ENCODE measurements around the gene HS3ST4.
A peak's percentile ranks its signal among the peaks of the same experiment; 100 is the strongest.

HS3ST4 gene

DNA sequence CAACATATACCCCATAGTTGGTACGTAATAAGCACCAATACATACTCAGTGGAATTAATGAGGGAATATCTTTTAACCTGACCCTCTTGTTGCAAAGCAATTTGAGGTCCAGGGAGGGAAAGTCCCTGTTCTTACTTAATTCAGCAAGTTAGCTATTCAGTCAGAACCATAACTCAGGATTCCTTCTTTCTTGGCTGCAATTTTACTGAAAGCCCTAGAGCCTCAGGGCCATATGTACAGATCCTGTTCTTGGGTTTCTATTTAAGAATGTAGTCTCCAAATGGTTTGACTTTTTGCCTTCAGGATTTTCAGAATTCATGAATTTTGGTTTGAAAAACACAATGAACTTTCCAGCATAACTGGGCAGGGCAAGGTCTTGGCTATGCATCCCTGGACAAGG is 436.5 kb downstream of the HS3ST4 start:
- no peak for DNase-seq

GRCh38 chr16:26129997-26130396 is 438.2 kb downstream of the HS3ST4 start:
- DNase-seq: no peak

DNA sequence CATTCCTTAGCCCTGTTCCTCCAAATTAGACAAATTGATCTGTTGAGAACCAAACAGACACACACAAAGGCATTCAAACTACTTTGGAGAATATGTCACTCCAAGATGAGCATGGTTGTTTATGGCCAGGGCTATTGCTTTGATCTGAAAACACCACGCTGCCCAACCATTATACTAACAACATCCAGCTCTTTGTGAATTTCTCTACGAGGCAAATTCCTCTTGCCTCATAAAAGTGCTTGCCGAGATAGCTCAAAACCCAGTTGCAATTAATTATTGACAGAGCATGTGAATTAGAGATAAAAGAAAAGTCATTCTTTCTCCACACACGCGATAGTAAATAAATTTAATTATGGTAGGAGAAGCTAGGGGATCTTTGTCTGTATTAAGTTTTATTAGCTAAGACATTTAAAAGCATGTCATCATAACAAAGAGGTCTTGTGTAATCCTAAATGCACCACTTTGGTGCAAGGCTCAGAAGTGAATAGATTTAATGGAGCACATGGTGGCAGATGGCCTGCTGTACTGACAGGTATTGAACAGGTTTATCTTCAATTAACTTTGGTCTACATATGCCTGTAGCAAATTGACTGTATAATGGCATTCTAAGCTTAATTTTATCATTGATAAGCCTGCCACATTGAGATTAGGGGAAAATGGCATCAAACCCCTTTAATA is 441.8 kb downstream of the HS3ST4 start:
- peak; percentile 81 for DNase-seq

DNA sequence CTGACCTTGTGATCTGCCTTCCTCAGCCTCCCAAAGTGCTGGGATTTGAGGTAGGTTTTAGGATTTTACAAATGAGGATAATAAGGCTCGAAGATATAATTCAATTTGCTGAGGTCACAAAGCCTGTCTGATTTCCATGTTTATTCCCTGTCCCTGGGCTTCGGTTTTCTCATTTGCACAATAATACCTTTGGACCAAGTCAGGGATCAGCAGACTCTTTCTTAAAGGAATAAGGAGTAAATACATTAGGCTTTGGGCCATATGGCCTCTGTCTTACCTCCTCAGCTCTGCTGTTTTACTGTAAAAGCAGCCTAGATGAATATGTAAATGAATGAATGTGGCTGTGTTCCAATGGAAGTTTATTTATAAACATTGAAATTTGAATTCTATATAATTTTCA is 442.8 kb downstream of the HS3ST4 start:
- no peak for DNase-seq

- DNase-seq: no peak
Observed at GRCh38 chr16:26137956-26138355, 446.2 kb downstream of the HS3ST4 start.

- DNase-seq: no peak
Observed at GRCh38 chr16:26139091-26139490, 447.3 kb downstream of the HS3ST4 start.

DNA sequence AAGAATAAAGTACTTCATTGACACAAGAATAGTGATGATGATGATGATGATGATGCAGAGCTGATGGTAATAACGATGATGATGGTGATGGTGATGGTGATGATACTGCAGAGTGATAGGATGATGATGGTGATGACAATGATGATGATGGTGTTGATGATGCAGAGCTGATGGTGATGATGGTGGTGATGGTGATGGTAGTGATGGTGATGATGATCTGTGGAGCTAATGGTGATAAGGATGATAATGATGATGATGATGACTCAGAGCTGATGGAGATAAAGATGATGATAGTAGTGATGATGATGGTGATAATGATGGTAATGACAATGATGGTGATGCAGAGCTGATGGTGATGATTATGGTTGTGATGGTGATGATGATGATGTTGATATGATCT is 448.1 kb downstream of the HS3ST4 start:
- no peak for DNase-seq

DNA sequence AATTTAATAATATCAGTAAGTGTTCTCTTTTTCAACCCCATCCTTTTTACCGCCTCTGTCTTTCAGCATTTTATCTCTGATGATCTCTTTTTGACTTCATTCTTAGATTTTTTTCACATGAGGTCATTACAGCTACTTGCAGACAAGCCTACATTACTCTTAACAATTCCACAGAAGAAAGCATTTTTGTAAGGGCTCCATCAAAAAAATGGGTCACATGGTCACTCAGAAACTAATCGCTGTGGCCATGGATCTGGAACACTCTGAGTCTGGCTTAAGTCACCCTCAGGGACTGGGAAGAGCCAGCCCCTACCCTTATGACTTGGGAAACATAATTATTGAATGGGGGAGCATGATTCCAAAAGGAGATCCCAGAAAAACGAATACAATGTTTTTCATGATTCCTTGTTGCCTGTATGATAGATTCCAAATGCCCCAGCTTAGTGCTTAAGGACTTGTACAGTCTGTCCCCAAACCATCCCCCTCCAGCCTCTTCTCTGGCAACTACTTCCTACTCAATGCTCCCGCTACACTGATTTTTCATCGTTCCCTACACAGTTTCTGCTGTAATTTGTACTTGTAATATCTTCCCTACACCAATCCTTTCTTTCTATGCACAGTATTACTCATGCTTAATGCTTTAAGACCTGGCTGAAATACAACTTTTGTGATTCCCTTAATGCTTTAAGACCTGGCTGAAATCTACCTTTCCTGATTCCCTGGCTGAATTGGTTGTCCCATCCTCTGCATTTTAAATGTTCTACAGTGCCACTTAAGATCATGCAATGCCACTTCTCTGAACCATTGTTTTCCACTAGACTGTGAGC is 457.8 kb downstream of the HS3ST4 start:
- DNase-seq: peak; percentile 58

DNA sequence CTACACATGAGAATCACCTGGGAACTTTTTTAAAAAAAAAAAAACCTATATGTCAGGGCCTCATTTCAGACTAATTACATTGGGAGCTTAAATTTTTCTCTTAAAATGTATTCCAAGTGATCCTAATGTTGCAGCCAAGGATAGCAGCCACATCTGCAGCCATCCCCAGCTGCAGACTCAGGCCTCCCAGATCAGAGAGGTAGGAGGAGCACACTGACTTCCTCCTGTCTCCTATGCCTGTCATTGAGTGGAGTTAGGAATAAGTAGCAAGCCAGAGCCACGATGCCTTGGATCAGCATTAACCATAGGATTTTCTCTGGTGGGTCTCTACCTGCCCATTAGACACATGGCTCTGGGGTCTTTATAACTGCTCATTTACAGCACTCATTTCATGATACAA is 463.5 kb downstream of the HS3ST4 start:
- no peak for DNase-seq

DNA sequence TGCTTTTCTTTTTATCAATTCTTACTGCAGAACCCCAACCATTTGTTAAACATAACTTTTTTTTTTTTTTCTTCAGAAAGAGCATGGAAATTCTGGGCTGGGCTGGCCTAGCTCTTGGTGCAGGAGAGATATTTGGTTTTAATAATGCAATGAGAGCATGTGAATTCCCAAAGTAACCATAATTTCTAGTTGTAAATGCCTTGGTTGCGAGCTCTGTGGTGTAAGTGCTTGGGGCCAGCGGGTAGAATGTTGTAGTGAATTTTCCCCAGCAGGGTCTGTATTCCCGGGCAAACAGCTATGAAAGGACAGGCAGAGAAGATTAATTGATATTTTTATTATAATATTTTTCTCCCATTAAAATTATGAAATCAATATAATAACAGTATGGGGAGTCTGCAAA is 465.6 kb downstream of the HS3ST4 start:
- no peak for DNase-seq

DNA sequence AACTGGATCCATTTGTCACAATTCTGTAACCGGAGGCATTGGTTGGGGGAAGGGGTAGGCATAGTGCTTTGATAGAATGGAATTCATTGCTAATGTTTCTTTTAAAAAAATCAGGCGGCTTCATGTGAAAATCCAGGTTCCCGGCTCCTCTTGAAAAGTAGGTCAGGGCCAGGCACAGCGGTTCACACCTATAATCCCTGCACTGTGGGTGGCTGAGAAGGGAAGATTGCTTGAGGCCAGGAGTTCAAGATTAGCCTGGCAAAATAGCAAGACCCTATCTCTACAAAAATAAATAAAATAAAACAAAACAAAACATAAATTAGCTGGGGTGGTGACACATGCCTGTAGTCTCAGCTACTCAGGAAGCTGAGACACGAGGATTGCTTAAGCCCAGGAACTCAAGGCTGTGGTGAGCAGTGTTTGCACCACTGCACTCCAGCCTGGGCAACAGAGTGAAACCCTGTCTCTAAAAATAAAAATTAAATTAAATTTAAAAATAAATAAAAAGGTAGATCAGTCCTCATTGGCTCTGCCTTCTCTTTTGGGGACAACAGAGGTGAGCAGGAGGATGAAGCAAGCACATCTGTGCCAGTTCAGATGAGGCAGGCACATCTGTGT is 466.5 kb downstream of the HS3ST4 start:
- DNase-seq: no peak

GRCh38 chr16:26161461-26162180 is 469.9 kb downstream of the HS3ST4 start:
- no peak for DNase-seq

- DNase-seq: no peak
Observed at GRCh38 chr16:26169473-26169872, 477.7 kb downstream of the HS3ST4 start.

DNA sequence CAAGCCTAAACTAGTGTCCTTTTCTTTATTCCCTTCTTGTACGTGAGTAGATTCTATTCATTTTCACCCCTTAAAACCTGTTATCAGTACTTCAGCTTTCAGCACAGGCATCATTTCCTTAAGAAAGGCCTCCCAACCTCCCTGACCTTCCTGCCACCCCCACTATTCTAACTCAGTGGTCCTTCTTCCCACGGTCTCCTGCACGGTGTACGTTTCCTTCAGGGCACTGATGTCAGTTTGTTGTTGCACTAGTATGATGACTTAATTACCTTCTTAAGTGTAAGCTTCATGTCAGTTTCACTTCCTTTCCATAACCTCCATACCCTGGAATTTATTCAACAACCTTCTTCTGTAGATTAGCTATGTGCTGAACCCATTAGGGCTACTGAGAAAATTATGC is 484.2 kb downstream of the HS3ST4 start:
- no peak for DNase-seq

- no peak for DNase-seq
Observed at GRCh38 chr16:26177438-26177837, 485.7 kb downstream of the HS3ST4 start.

DNA sequence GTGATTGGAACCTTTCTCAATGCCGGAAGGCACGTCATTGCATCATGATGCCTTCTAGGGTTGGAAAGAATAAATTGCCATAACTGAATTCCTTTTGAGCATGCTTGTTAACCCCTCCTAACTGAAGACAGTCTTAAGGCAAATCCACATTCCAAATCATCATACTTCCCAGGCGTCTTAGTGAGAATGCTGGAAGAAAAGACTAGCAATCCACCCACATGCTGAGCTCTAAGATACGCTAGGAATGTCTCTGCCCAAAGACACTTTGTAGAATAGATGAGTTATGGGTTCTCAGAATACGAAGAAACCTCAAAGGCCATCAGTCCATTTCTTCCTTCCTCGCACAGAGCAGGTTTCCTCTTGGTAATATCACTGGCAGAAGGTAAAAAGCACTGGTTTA is 486.5 kb downstream of the HS3ST4 start:
- no peak for DNase-seq

- DNase-seq: no peak
Observed at GRCh38 chr16:26186091-26186615, 494.4 kb downstream of the HS3ST4 start.
